Mucosa of rectum (tissue), 2 donors: ENCODE data around the gene PARD3.

Experiments
- H3K27ac ChIP-seq, 2 donors: one replicate each; pipeline ENCODE4 v1.7.0; 2013; ENCODE audit warnings: inconsistent platforms in 2 of 2, low read depth in 2 of 2, low read length in 2 of 2
- H3K27me3 ChIP-seq, 2 donors: one replicate each; pipeline ENCODE4 v1.7.0; 2013; ENCODE audit warnings: low read length in 2 of 2; ENCODE audit not compliant: control insufficient read depth in 2 of 2, insufficient read depth in 2 of 2
- H3K36me3 ChIP-seq, 2 donors: one replicate each; pipeline ENCODE4 v1.7.0; 2013; ENCODE audit warnings: low read length in 2 of 2; ENCODE audit not compliant: control insufficient read depth in 2 of 2, insufficient read depth in 2 of 2
- H3K4me1 ChIP-seq, 2 donors: one replicate each; pipeline ENCODE4 v1.7.0; 2013; ENCODE audit warnings: low read length in 2 of 2, mild to moderate bottlenecking in 1 of 2; ENCODE audit not compliant: control insufficient read depth in 2 of 2, insufficient read depth in 2 of 2
- H3K4me3 ChIP-seq, 2 donors: one replicate each; pipeline ENCODE4 v1.7.0; 2013; ENCODE audit warnings: low read length in 2 of 2
- H3K9ac ChIP-seq, 2 donors: one replicate each; pipeline ENCODE4 v1.7.0; 2013; ENCODE audit warnings: low read length in 2 of 2, low read depth in 1 of 2, mild to moderate bottlenecking in 1 of 2
- H3K9me3 ChIP-seq, 2 donors: one replicate each; pipeline ENCODE4 v1.7.0; 2013; ENCODE audit warnings: low read length in 2 of 2; ENCODE audit not compliant: control insufficient read depth in 2 of 2
- donor health status: healthy.
- donor health status: Normal muscosa, but diverticular disease.

Gene PARD3

GRCh38 chr10:34386921-34387320 is 428.2 kb downstream of the PARD3 start:
- no peak overlapping the region for H3K4me3 ChIP-seq
- H3K4me1 ChIP-seq, result no peaks in the 10 kb centered on the region
- no peaks in the 10 kb centered on the region for H3K27me3 ChIP-seq
- H3K36me3 ChIP-seq, result peaks cover 0 to 5% of the 10 kb centered on the region in 2 donors
- no peak overlapping the region for H3K27ac ChIP-seq
- H3K9me3 ChIP-seq, result no peaks in the 10 kb centered on the region
- no peak overlapping the region for H3K9ac ChIP-seq

DNA sequence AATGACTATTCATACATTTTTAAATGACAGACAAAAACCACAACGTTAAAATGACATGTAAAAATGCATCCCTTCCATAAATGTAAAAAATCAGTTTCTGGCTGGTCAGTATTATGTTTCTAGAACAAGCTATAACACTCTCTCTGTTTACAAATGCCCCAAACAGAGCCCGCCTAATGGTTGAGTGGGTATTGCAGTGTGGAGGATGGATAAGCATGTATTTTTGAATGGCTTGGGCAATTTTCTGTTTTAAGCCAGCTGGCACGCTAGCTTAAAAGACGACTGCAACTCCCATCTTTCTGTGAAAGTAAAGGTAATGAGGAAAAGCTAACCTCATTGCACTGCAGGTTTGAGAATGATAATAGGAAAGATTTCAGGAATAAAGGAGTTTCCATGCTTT is 430.7 kb downstream of the PARD3 start:
- no peaks in the 10 kb centered on the region for H3K9me3 ChIP-seq
- peaks cover 4 to 9% of the 10 kb centered on the region in 2 donors for H3K36me3 ChIP-seq
- H3K4me1 ChIP-seq, result no peaks in the 10 kb centered on the region
- no peak overlapping the region for H3K9ac ChIP-seq
- no peak overlapping the region for H3K4me3 ChIP-seq
- no peak overlapping the region for H3K27ac ChIP-seq
- H3K27me3 ChIP-seq, result no peaks in the 10 kb centered on the region

DNA sequence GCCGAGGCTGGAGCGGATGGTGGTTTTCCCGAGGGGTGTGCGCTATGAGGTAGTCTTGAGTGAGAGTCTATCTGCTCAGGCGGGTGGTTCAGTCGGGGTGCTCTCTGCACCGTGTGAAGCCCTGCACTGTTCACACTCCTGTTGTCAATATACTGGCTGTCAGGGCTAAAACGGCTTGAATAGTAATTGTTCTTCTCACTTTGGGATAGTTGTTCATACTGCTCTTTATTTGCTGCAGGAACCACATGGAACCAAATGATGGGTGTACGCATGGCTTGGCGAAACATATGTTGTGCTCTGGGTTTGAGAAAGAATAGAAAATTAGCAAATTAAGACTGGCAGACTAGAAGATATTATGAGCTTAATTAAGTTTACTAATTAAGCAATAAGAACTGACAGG is 432.5 kb downstream of the PARD3 start:
- Histone ChIP-seq H3K36me3 (peaks cover 4 to 9% of the 10 kb centered on the region in 2 donors), H3K4me3 (no peak overlapping the region), H3K9ac (no peak overlapping the region), H3K27ac (no peak overlapping the region), H3K9me3 (no peaks in the 10 kb centered on the region), H3K4me1 (no peaks in the 10 kb centered on the region), H3K27me3 (no peaks in the 10 kb centered on the region)

GRCh38 chr10:34380856-34381255 is 434.2 kb downstream of the PARD3 start:
- Histone ChIP-seq H3K4me1 (no peaks in the 10 kb centered on the region), H3K27me3 (no peaks in the 10 kb centered on the region), H3K27ac (no peak overlapping the region), H3K9me3 (no peaks in the 10 kb centered on the region), H3K4me3 (no peak overlapping the region), H3K9ac (no peak overlapping the region), H3K36me3 (peaks cover 4 to 9% of the 10 kb centered on the region in 2 donors)

- Histone ChIP-seq H3K9ac (no peak overlapping the region), H3K9me3 (no peaks in the 10 kb centered on the region), H3K4me1 (no peaks in the 10 kb centered on the region), H3K27ac (no peak overlapping the region), H3K27me3 (no peaks in the 10 kb centered on the region), H3K4me3 (no peak overlapping the region), H3K36me3 (peaks cover 10 to 12% of the 10 kb centered on the region in 2 donors)
Measured at GRCh38 chr10:34378297-34378696, 436.8 kb downstream of the PARD3 start.

DNA sequence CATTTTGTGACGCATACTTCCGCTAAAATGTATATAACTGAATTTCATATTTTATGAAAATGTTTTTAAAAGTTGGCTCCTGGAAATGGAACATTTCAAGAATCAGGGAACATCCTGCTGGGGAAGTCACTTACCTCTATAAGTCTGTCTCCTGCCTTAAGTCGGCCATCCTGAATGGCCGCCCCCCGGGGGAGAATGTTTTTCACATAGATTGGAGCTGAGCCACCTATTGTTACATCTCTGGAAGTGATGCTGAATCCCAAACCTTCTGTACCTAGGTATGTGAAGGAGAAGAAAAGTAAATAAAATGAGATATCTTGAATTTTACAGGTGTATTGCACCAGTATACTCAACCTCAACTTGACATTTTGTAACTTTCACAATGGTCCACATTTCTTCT is 437.3 kb downstream of the PARD3 start:
- no peak overlapping the region for H3K27ac ChIP-seq
- no peaks in the 10 kb centered on the region for H3K9me3 ChIP-seq
- no peaks in the 10 kb centered on the region for H3K4me1 ChIP-seq
- peaks cover 10 to 12% of the 10 kb centered on the region in 2 donors for H3K36me3 ChIP-seq
- no peak overlapping the region for H3K9ac ChIP-seq
- no peak overlapping the region for H3K4me3 ChIP-seq
- no peaks in the 10 kb centered on the region for H3K27me3 ChIP-seq

GRCh38 chr10:34374356-34375045 is 440.6 kb downstream of the PARD3 start:
- Histone ChIP-seq H3K9ac (no peak overlapping the region), H3K27me3 (no peaks in the 10 kb centered on the region), H3K4me3 (no peak overlapping the region), H3K27ac (no peak overlapping the region), H3K36me3 (peaks cover 3 to 6% of the 10 kb centered on the region in 2 donors), H3K9me3 (no peaks in the 10 kb centered on the region), H3K4me1 (no peaks in the 10 kb centered on the region)

DNA sequence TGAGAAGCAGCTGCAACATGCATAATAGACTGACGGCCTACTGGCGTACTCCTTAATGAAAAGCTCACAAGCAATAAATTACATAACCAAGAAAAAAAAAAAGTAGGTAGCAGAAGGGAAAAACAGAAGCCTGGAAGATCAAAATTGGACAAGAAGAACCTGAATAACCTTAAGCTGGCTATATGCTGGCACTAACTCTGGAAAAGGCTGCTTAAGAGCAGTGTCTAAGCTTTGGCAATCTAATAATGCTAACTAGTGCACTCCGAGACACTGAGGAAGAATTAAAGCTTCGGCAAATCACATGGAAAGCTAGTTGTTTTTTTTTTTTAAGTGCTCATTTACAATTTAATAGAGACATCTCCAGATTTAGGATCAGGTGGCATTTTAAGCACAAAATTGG is 441.9 kb downstream of the PARD3 start:
- Histone ChIP-seq H3K4me3 (no peak overlapping the region), H3K27me3 (no peaks in the 10 kb centered on the region), H3K27ac (no peak overlapping the region), H3K36me3 (peaks cover 3 to 6% of the 10 kb centered on the region in 2 donors), H3K9ac (no peak overlapping the region), H3K4me1 (no peaks in the 10 kb centered on the region), H3K9me3 (no peaks in the 10 kb centered on the region)

DNA sequence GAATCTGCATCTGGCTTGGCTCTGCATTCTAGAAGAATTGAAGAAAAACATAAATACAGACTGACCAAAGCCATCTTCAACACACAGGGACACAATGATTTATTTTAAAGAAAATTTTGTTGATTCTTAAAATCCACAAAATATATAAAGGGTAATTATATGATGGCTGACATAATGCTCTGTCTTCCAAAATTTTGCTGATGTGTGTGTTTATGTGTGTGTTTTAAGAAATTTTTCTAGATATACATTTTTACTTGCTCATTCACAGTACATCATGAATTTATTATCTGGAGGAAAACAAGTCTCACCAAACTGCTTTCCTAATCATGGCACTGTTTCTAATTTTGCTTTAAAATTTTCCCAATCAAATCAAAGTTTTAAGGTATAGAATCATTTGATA is 442.6 kb downstream of the PARD3 start:
- H3K27ac ChIP-seq, result no peak overlapping the region
- H3K27me3 ChIP-seq, result no peaks in the 10 kb centered on the region
- no peaks in the 10 kb centered on the region for H3K9me3 ChIP-seq

DNA sequence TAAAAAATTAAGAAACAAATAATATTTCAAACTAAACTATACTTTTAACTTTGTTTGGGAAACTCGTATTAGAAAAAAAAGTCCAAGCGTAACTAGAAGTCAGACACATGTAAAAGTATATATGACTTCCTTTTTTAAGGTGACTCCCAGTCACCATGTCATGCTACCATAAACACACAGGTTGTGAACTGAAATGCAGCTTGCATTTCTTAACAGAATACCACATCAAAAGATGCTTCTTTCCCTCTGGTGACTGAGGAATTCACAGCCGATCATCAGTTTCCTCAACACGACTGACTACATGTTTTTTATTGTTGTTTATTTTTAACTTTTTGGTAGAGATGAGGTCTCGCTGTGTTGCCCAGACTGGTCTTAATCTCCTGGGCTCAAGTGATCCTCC is 445.0 kb downstream of the PARD3 start:
- H3K27me3 ChIP-seq, result no peaks in the 10 kb centered on the region
- H3K27ac ChIP-seq, result no peak overlapping the region
- peaks cover 3 to 6% of the 10 kb centered on the region in 2 donors for H3K36me3 ChIP-seq
- no peak overlapping the region for H3K9ac ChIP-seq
- no peak overlapping the region for H3K4me3 ChIP-seq
- H3K4me1 ChIP-seq, result no peaks in the 10 kb centered on the region
- no peaks in the 10 kb centered on the region for H3K9me3 ChIP-seq

More for the DNA sequence above, 442.6 kb downstream of the PARD3 start:
- Histone ChIP-seq H3K4me3 (no peak overlapping the region), H3K36me3 (peaks cover 3 to 6% of the 10 kb centered on the region in 2 donors), H3K9ac (no peak overlapping the region), H3K4me1 (no peaks in the 10 kb centered on the region)
